ENCODE data around the gene TTLL10.
"Not testable (repeated sequence)": the region's sequence is repeated elsewhere in the genome, so short reads cannot be mapped to it uniquely, and the experiment has no call there.

TTLL10 gene

DNA sequence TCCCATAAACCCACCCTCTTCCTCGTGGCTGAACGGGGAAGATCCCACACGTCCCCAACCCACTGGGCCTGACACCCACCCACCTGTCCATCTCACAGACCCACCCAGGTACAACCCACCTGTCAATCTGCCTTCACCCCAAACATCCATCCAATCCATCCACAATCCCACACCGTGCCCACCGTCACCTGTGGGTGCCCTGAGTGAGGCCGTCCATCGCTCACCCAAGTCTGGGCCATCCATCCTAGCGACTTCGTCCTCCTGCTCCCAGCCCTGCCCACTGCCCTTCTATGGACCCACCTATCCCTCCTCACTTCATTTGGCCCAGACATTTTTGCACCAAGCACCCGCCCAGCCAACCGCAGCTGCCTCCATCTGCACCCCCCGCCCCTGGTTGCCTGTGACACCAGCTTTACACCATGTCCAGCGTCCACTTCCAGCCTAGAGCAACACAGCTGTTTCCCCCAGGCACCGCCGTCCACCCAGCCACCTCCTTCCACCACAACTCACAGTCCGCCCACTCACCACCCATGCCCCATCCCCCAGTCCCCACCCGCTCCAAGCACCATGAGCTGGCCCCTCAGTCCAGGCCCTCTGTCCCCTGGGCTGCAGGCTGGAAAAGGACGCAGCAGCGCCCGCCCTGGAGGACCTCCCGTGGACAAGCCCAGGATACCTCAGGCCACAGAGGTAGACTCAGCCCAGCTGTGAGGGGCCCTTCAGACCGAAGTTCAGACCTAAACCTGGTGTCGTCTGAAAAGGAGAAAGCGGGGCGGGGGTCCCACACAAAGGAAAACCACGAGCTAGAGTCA, 7.7 kb downstream of the TTLL10 start:
- Mint-ChIP-seq H3K27ac (no peak overlapping the region), H3K4me1 (peaks cover 28% of the 10 kb centered on the region), H3K4me3 (no peak overlapping the region), H3K27me3 (peaks cover 54% of the 10 kb centered on the region), H3K36me3 (no peaks in the 10 kb centered on the region), H3K9me3 (no peaks in the 10 kb centered on the region)
- no peak for ATAC-seq

GRCh38 chr1:1181938-1182410, 8.3 kb downstream of the TTLL10 start:
- no peak for ATAC-seq
- H3K27ac Mint-ChIP-seq = no peak overlapping the region
- H3K27me3 Mint-ChIP-seq = peaks cover 48% of the 10 kb centered on the region
- H3K36me3 Mint-ChIP-seq = no peaks in the 10 kb centered on the region
- no peak overlapping the region for H3K4me3 Mint-ChIP-seq
- H3K4me1 Mint-ChIP-seq = peaks cover 23% of the 10 kb centered on the region
- no peaks in the 10 kb centered on the region for H3K9me3 Mint-ChIP-seq

GRCh38 chr1:1182491-1183220, 9.0 kb downstream of the TTLL10 start:
- H3K36me3 Mint-ChIP-seq = no peaks in the 10 kb centered on the region
- no peak overlapping the region for H3K27ac Mint-ChIP-seq
- no peak overlapping the region for H3K4me3 Mint-ChIP-seq
- peaks cover 20% of the 10 kb centered on the region for H3K4me1 Mint-ChIP-seq
- ATAC-seq = no peak
- H3K27me3 Mint-ChIP-seq = peaks cover 42% of the 10 kb centered on the region
- no peaks in the 10 kb centered on the region for H3K9me3 Mint-ChIP-seq

- H3K4me1 Mint-ChIP-seq = peaks cover 20% of the 10 kb centered on the region
- H3K27me3 Mint-ChIP-seq = peaks cover 36% of the 10 kb centered on the region
- H3K4me3 Mint-ChIP-seq = no peak overlapping the region
- H3K27ac Mint-ChIP-seq = peak overlapping the region; percentile 39
- H3K9me3 Mint-ChIP-seq = no peaks in the 10 kb centered on the region
- H3K36me3 Mint-ChIP-seq = no peaks in the 10 kb centered on the region
- ATAC-seq = no peak
Observed at GRCh38 chr1:1183221-1183747, 9.6 kb downstream of the TTLL10 start.

DNA sequence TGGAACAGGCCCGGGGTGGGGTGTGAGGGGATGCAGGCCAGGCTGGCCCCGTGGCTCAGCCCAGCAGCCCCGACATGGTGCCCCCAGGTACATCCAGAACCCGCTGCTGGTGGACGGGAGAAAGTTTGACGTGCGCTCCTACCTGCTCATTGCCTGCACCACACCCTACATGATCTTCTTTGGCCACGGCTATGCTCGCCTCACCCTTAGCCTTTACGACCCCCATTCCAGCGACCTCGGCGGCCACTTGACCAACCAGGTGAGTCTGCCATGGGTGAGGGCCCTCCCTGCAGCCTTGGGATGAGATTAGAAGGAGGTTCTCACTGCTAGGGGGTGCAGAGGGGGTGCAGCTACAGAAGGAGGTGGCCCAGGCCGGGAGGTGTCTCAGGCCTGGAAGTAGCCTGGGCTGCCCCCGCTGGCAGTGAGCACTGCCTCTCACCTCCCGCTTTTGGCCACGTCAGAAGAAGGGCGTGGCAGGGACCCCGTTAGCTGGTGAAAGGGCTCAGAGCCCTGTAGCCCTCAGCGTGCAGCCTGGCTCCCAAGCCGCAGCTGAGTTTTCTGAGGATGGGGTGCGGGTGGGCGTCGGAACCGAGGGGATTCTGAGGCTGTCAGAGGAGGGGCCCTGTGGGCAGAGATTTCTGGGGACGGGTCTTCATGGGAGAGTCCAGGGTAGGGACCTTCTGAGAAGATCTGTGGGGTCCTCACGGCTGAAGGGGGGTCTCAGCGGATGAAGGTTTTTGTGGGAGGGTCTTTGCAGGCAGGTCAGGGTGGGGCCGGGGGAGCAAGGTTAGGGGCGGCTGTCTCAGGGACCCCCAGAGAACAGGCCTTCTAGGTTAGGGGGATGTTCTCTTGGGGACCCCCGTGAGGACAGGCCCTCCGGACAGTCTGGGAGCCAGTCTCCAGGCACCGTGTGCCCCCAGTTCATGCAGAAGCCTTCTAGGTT, 10.4 kb downstream of the TTLL10 start:
- H3K9me3 Mint-ChIP-seq = no peaks in the 10 kb centered on the region
- ATAC-seq = no peak
- peaks cover 22% of the 10 kb centered on the region for H3K4me1 Mint-ChIP-seq
- H3K36me3 Mint-ChIP-seq = no peaks in the 10 kb centered on the region
- H3K4me3 Mint-ChIP-seq = no peak overlapping the region
- H3K27me3 Mint-ChIP-seq = peaks cover 39% of the 10 kb centered on the region
- H3K27ac Mint-ChIP-seq = peak overlapping the region; percentile 39

GRCh38 chr1:1185101-1185765, 11.6 kb downstream of the TTLL10 start:
- H3K27me3 Mint-ChIP-seq = peaks cover 48% of the 10 kb centered on the region
- no peaks in the 10 kb centered on the region for H3K36me3 Mint-ChIP-seq
- no peak overlapping the region for H3K27ac Mint-ChIP-seq
- H3K4me1 Mint-ChIP-seq = peaks cover 25% of the 10 kb centered on the region
- H3K4me3 Mint-ChIP-seq = no peak overlapping the region
- no peaks in the 10 kb centered on the region for H3K9me3 Mint-ChIP-seq
- ATAC-seq = no peak

DNA sequence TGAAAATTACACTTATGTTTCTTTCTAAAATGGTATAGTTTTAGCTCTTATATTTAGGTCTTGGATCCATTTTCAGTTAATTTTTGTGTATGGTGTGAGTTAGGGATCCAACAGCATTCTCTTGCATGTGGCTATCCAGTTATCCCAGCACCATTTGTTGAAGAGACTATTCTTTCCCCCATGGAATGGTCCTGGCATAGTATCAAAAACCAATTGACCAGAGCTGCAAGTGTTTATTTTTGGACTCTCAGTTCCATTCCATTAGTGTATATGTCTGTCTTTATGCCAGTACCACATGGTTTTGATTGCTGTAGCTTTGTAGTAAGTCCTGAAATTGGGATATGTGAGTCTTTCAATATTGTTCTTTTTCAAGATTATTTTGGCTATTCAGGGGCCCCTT, 14.3 kb downstream of the TTLL10 start:
- Mint-ChIP-seq H3K9me3 (peaks cover 5% of the 10 kb centered on the region), H3K27ac (no peak overlapping the region), H3K4me1 (peaks cover 15% of the 10 kb centered on the region), H3K4me3 (no peak overlapping the region), H3K27me3 (peaks cover 38% of the 10 kb centered on the region), H3K36me3 (peaks cover 6% of the 10 kb centered on the region)
- ATAC-seq = no peak

DNA sequence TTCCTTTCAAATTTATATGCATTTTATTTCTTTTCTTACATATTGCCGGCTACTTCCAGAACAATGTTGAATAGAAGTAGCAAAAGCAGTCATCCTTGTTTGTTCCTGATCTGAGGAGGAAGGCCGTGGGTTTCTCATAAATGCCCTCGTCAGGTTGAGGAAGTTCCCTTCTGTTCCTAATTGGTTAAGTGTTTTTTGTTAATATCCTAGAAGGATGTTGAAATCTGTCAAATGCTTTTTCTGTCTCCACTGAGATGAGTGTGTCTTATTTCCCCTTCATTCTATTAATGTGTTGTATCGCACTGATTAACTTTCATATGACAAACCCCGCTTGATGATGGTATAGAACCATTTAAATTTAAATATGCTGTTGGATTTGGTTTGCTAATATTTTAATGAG, 15.4 kb downstream of the TTLL10 start:
- H3K27me3 Mint-ChIP-seq = peaks cover 27% of the 10 kb centered on the region
- H3K27ac Mint-ChIP-seq = no peak overlapping the region
- peaks cover 6% of the 10 kb centered on the region for H3K4me1 Mint-ChIP-seq
- H3K9me3 Mint-ChIP-seq = peaks cover 5% of the 10 kb centered on the region
- ATAC-seq = no peak
- H3K4me3 Mint-ChIP-seq = no peak overlapping the region
- peaks cover 6% of the 10 kb centered on the region for H3K36me3 Mint-ChIP-seq

- Mint-ChIP-seq H3K9me3 (peaks cover 12% of the 10 kb centered on the region), H3K4me1 (peaks cover 5% of the 10 kb centered on the region), H3K4me3 (no peak overlapping the region), H3K27me3 (peaks cover 25% of the 10 kb centered on the region), H3K36me3 (peaks cover 10% of the 10 kb centered on the region), H3K27ac (no peak overlapping the region)
- ATAC-seq = no peak
Observed at GRCh38 chr1:1191734-1192133, 18.1 kb downstream of the TTLL10 start.

- peaks cover 5% of the 10 kb centered on the region for H3K4me1 Mint-ChIP-seq
- peaks cover 10% of the 10 kb centered on the region for H3K36me3 Mint-ChIP-seq
- no peak overlapping the region for H3K4me3 Mint-ChIP-seq
- ATAC-seq = no peak
- peaks cover 16% of the 10 kb centered on the region for H3K27me3 Mint-ChIP-seq
- peaks cover 12% of the 10 kb centered on the region for H3K9me3 Mint-ChIP-seq
- H3K27ac Mint-ChIP-seq = no peak overlapping the region
Observed at GRCh38 chr1:1194723-1195122, 21.0 kb downstream of the TTLL10 start.

GRCh38 chr1:1195726-1196125, 22.0 kb downstream of the TTLL10 start:
- H3K4me3 Mint-ChIP-seq, ATAC-seq, H3K27ac Mint-ChIP-seq: not testable (repeated sequence)
- Mint-ChIP-seq H3K9me3 (peaks cover 12% of the 10 kb centered on the region), H3K36me3 (peaks cover 10% of the 10 kb centered on the region), H3K4me1 (peaks cover 15% of the 10 kb centered on the region), H3K27me3 (peaks cover 14% of the 10 kb centered on the region)

DNA sequence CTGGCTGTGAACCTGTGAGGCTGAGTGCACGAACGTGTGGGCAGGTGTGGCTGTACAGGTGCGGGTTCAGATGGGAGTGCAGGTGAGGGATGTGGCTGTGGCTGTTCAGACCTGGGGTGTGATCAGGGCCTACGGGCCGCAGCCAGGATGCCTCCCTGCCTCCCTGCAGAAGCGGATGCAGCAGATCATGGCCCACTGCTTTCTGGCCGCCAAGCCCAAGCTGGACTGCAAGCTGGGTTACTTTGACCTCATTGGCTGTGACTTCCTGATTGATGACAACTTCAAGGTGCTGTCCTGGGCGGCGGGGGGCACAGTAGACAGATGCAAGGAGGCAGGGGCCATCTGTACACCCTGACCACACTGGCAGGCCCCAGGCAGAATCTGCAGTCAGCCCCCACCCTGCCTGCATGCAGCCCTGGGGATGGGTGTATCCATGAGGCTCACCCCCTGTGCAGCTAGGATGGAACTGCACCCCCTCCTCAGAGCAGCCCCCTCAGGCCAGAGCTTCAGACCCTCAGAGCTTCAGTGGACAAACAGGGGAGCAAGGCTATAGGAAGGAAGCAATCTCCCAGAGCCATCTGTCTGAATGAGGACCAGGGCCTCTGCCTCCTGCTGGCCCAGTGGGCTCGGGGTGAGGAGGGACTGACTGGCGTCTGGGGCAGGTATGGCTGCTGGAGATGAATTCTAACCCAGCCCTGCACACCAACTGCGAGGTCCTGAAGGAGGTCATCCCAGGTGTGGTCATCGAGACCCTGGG, 22.9 kb downstream of the TTLL10 start:
- ATAC-seq = no peak
- Mint-ChIP-seq H3K9me3 (peaks cover 12% of the 10 kb centered on the region), H3K27me3 (peaks cover 16% of the 10 kb centered on the region), H3K4me1 (peaks cover 16% of the 10 kb centered on the region), H3K36me3 (peaks cover 10% of the 10 kb centered on the region), H3K4me3 (no peak overlapping the region), H3K27ac (no peak overlapping the region)

GRCh38 chr1:1197188-1197500, 23.5 kb downstream of the TTLL10 start:
- Mint-ChIP-seq H3K36me3 (peaks cover 6% of the 10 kb centered on the region), H3K4me1 (peaks cover 16% of the 10 kb centered on the region), H3K27ac (no peak overlapping the region), H3K9me3 (peaks cover 8% of the 10 kb centered on the region), H3K27me3 (peaks cover 11% of the 10 kb centered on the region), H3K4me3 (no peak overlapping the region)
- no peak for ATAC-seq
